Breast epithelium (tissue), 4 donors: ENCODE measurements around the gene CLDN4. TPM values are rescaled to one million over a fixed set of nuclear protein-coding genes. Genes with fewer than 3 reads are reported as not detected.
A peak's percentile ranks its signal among the peaks of the same experiment; 100 is the strongest.
"Not testable (repeated sequence)": the region's sequence is repeated elsewhere in the genome, so short reads cannot be mapped to it uniquely, and the experiment has no call there.

Experiments used
- DNase-seq, 2 donors: peaks; one replicate each; pipeline ENCODE4 v3.0.0-alpha.2; 2019; ENCODE audit warnings: low spot score in 2 of 2
- H3K27ac ChIP-seq, 2 donors: fragments of 200-600 bp; sonication (generic) in 1 of 2; one replicate each; pipeline ENCODE4 v1.5.1; 2016 to 2019; ENCODE audit warnings: mild to moderate bottlenecking in 1 of 2
- H3K27me3 ChIP-seq, 2 donors: fragments of 200-600 bp; sonication (generic) in 1 of 2; one replicate each; pipeline versions ENCODE4 v1.5.1 to v1.6.0; 2017 to 2019; ENCODE audit warnings: control low read depth in 1 of 2, mild to moderate bottlenecking in 1 of 2
- H3K36me3 ChIP-seq: fragments of 200-600 bp; one replicate; pipeline ENCODE4 v1.5.1; 2019
- H3K4me1 ChIP-seq, 2 donors: fragments of 200-600 bp; sonication (generic); one replicate each; pipeline ENCODE4 v1.5.1; 2016 to 2019; ENCODE audit warnings: control low read depth in 1 of 2
- H3K4me3 ChIP-seq, 3 donors: fragments of 200-600 bp; sonication (generic); 1 replicate in 2 of 3; 2 replicates in 1 of 3; pipeline ENCODE4 v1.5.1; 2016 to 2019; ENCODE audit warnings: mild to moderate bottlenecking in 3 of 3, moderate library complexity in 2 of 3
- H3K9me3 ChIP-seq, 2 donors: fragments of 200-600 bp; sonication (generic) in 1 of 2; one replicate each; pipeline ENCODE4 v1.5.1; 2016 to 2019; ENCODE audit warnings: control low read depth in 1 of 2
- POLR2A ChIP-seq: fragments of 450-650 bp; IDR thresholded peaks from one replicate; pipeline ENCODE4 v1.6.1; 2016; ENCODE audit warnings: antibody characterized with exemption, mild to moderate bottlenecking, moderate library complexity
- POLR2AphosphoS5 ChIP-seq, 3 donors: sonication (generic); formaldehyde crosslinking; IDR thresholded peaks; one replicate each; pipeline ENCODE4 v1.6.1; 2017; ENCODE audit warnings: antibody characterized with exemption in 3 of 3
- intact Hi-C: fragments of 100-400 bp; cut with DNase I; formaldehyde crosslinking; loops from one replicate; pipeline ENCODE4 v1.15.1; 2023; ENCODE audit warnings: low total_unique reads
- total RNA-seq, 3 donors: library from RNA; depleted of rRNA; stranded (reverse); fragments of >200 nt; gene quantifications; one replicate each; pipeline ENCODE4 v1.1.0, GENCODE V29; 2016
- TF ChIP-seq, protein P1 (sequence below), 3 donors: fragments of 450-650 bp; IDR thresholded peaks; one replicate each; pipeline ENCODE4 v1.5.1; 2016 to 2017; ENCODE audit warnings: antibody characterized with exemption in 3 of 3, mild to moderate bottlenecking in 3 of 3, moderate library complexity in 3 of 3

The CLDN4 gene, protein sequence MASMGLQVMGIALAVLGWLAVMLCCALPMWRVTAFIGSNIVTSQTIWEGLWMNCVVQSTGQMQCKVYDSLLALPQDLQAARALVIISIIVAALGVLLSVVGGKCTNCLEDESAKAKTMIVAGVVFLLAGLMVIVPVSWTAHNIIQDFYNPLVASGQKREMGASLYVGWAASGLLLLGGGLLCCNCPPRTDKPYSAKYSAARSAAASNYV
- 100 to 1,000 TPM in 2 of 3 donors, 1 to 10 TPM in 1; 3.8 to 379 (median 143) TPM for total RNA-seq

DNA sequence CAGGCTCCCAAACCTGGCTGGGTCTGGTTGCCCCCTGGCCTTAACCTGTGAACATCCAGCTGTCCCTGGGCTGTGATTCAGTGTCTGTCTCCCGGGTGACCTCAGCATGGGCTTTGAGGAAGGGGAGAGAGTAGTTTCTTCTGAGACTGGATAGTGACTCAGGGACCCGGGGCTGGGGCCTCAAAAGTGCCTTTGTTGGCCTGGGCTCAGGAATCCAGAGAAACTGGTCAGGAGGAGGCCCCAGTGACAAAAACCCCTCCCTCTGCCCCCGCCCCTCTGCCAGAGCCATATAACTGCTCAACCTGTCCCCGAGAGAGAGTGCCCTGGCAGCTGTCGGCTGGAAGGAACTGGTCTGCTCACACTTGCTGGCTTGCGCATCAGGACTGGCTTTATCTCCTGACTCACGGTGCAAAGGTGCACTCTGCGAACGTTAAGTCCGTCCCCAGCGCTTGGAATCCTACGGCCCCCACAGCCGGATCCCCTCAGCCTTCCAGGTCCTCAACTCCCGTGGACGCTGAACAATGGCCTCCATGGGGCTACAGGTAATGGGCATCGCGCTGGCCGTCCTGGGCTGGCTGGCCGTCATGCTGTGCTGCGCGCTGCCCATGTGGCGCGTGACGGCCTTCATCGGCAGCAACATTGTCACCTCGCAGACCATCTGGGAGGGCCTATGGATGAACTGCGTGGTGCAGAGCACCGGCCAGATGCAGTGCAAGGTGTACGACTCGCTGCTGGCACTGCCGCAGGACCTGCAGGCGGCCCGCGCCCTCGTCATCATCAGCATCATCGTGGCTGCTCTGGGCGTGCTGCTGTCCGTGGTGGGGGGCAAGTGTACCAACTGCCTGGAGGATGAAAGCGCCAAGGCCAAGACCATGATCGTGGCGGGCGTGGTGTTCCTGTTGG, at the start of gene CLDN4:
TSS of gene CLDN4 (plus strand) at position 316 of the 903 bp plus-strand sequence. CDS start at position 522, 206 bp downstream.
- peak within 1 kb of the TSS; percentile 22 to 65 (median 64) for H3K4me3 ChIP-seq
- DNase-seq = peak; percentile 96 to 98
- TF ChIP-seq POLR2AphosphoS5 (IDR thresholded peaks at IDR 0.05) (peak; percentile 79 to 98 (median 98)), POLR2A (peak; percentile 93)
- TF ChIP-seq, protein P1, sequence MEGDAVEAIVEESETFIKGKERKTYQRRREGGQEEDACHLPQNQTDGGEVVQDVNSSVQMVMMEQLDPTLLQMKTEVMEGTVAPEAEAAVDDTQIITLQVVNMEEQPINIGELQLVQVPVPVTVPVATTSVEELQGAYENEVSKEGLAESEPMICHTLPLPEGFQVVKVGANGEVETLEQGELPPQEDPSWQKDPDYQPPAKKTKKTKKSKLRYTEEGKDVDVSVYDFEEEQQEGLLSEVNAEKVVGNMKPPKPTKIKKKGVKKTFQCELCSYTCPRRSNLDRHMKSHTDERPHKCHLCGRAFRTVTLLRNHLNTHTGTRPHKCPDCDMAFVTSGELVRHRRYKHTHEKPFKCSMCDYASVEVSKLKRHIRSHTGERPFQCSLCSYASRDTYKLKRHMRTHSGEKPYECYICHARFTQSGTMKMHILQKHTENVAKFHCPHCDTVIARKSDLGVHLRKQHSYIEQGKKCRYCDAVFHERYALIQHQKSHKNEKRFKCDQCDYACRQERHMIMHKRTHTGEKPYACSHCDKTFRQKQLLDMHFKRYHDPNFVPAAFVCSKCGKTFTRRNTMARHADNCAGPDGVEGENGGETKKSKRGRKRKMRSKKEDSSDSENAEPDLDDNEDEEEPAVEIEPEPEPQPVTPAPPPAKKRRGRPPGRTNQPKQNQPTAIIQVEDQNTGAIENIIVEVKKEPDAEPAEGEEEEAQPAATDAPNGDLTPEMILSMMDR (IDR thresholded peaks at IDR 0.05) = no peak
- intact Hi-C loops = no loop called here
- H3K27ac ChIP-seq = peak within 1 kb of the TSS; percentile 95
- H3K9me3 ChIP-seq = no peaks in the 10 kb centered on the region
- H3K36me3 ChIP-seq = no peaks in the 10 kb centered on the region
- no peaks in the 10 kb centered on the region for H3K27me3 ChIP-seq
- peaks cover 3 to 16% of the 10 kb centered on the region in 2 donors for H3K4me1 ChIP-seq

- Histone ChIP-seq H3K4me1 (no peaks in the 10 kb centered on the region), H3K27me3 (no peaks in the 10 kb centered on the region), H3K9me3 (no peaks in the 10 kb centered on the region), H3K36me3 (no peaks in the 10 kb centered on the region), H3K27ac (no peak overlapping the region), H3K4me3 (no peak overlapping the region)
- TF ChIP-seq POLR2AphosphoS5 (IDR thresholded peaks at IDR 0.05) (no peak), POLR2A (no peak)
- TF ChIP-seq, protein P1 (IDR thresholded peaks at IDR 0.05) = no peak
- no peak for DNase-seq
- intact Hi-C loops = no loop called here
Measured at GRCh38 chr7:73786588-73786987, 44.2 kb upstream of the CLDN4 start.

- H3K27ac ChIP-seq, intact Hi-C loops, DNase-seq, H3K27me3 ChIP-seq, H3K4me3 ChIP-seq, H3K9me3 ChIP-seq, H3K4me1 ChIP-seq, H3K36me3 ChIP-seq: not testable (repeated sequence)
Measured at GRCh38 chr7:73787786-73788048, 43.1 kb upstream of the CLDN4 start.

GRCh38 chr7:73789051-73789450, 41.7 kb upstream of the CLDN4 start:
- Histone ChIP-seq H3K4me3 (no peak overlapping the region), H3K4me1 (no peaks in the 10 kb centered on the region), H3K36me3 (no peaks in the 10 kb centered on the region), H3K9me3 (no peaks in the 10 kb centered on the region), H3K27ac (no peak overlapping the region), H3K27me3 (no peaks in the 10 kb centered on the region)
- TF ChIP-seq, protein P1 (IDR thresholded peaks at IDR 0.05) = no peak
- TF ChIP-seq POLR2AphosphoS5 (IDR thresholded peaks at IDR 0.05) (no peak), POLR2A (no peak)
- intact Hi-C loops = no loop called here
- no peak for DNase-seq

- H3K4me1 ChIP-seq, intact Hi-C loops, H3K27me3 ChIP-seq, H3K9me3 ChIP-seq, DNase-seq, H3K27ac ChIP-seq, H3K36me3 ChIP-seq, H3K4me3 ChIP-seq: not testable (repeated sequence)
Measured at GRCh38 chr7:73791170-73791690, 39.6 kb upstream of the CLDN4 start.

- DNase-seq, intact Hi-C loops, H3K4me3 ChIP-seq: not testable (repeated sequence)
Measured at GRCh38 chr7:73795188-73795587, 35.6 kb upstream of the CLDN4 start.

GRCh38 chr7:73796656-73797055, 34.1 kb upstream of the CLDN4 start:
- intact Hi-C loops, H3K27me3 ChIP-seq, H3K27ac ChIP-seq, DNase-seq, H3K9me3 ChIP-seq, H3K4me3 ChIP-seq, H3K36me3 ChIP-seq, H3K4me1 ChIP-seq: not testable (repeated sequence)

More at GRCh38 chr7:73795188-73795587, 35.6 kb upstream of the CLDN4 start:
- H3K36me3 ChIP-seq, H3K27me3 ChIP-seq, H3K27ac ChIP-seq, H3K9me3 ChIP-seq, H3K4me1 ChIP-seq: not testable (repeated sequence)

DNA sequence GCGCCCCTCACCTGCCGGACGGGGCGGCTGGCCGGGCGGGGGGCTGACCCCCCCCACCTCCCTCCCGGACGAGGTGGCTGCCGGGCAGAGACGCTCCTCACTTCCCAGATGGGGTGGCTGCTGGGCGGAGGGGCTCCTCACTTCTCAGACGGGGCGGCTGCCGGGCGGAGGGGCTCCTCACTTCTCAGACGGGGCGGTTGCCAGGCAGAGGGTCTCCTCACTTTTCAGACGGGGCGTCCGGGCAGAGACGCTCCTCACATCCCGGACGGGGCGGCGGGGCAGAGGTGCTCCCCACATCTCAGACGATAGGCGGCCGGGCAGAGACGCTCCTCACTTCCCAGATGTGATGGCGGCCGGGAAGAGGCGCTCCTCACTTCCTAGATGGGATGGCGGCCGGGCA, 33.6 kb upstream of the CLDN4 start:
- H3K36me3 ChIP-seq, DNase-seq, intact Hi-C loops: not testable (repeated sequence)

More for the DNA sequence above, 33.6 kb upstream of the CLDN4 start:
- H3K4me1 ChIP-seq, H3K27ac ChIP-seq, H3K9me3 ChIP-seq, H3K4me3 ChIP-seq, H3K27me3 ChIP-seq: not testable (repeated sequence)
